MCF 10A (cell line): ENCODE results near the gene ANKRD11. TPM values are rescaled to one million over a fixed set of nuclear protein-coding genes. Genes with fewer than 3 reads are reported as not detected.

ENCODE experiments used
- BruUV-seq: library from RNA; stranded (reverse); fragments of 400-500 nt; replicated peaks from 2 replicates; lab custom pipeline; 2021; lab: Mats Ljungman, UMichigan
- CTCF ChIA-PET: fragments of 300-600 bp; sonication (Branson Sonifier 250); formaldehyde crosslinking; extraction: SDS; loops from one replicate; lab custom pipeline; 2021; ENCODE audit warnings: antibody characterized with exemption, inconsistent platforms; lab: Yijun Ruan, JAX
- POLR2A ChIA-PET: fragments of 300-600, 350-650 bp; sonication (Branson Sonifier 250); formaldehyde crosslinking; extraction: SDS; loops from one replicate; lab custom pipeline; 2020; ENCODE audit warnings: antibody characterized with exemption, inconsistent platforms; lab: Yijun Ruan, JAX
- DNase-seq: peaks from one replicate; pipeline ENCODE4 v3.0.0-alpha.2; 2018; ENCODE audit not compliant: unreplicated experiment
- H3K27ac Mint-ChIP-seq: one replicate; pipeline ENCODE4 v1.8.0; 2022; ENCODE audit warnings: mild to moderate bottlenecking, low read depth, mixed read lengths; ENCODE audit not compliant: unreplicated experiment
- H3K27me3 Mint-ChIP-seq: one replicate; pipeline ENCODE4 v1.8.0; 2022; ENCODE audit warnings: mixed read lengths; ENCODE audit not compliant: insufficient read depth, unreplicated experiment
- H3K36me3 Mint-ChIP-seq: one replicate; pipeline ENCODE4 v1.8.0; 2022; ENCODE audit warnings: mild to moderate bottlenecking, moderate library complexity, mixed read lengths; ENCODE audit not compliant: insufficient read depth, unreplicated experiment
- H3K4me1 Mint-ChIP-seq: one replicate; pipeline ENCODE4 v1.8.0; 2022; ENCODE audit warnings: mixed read lengths; ENCODE audit not compliant: insufficient read depth, unreplicated experiment
- H3K4me3 Mint-ChIP-seq: one replicate; pipeline ENCODE4 v1.8.0; 2022; ENCODE audit warnings: mild to moderate bottlenecking, moderate library complexity, mixed read lengths; ENCODE audit not compliant: unreplicated experiment
- H3K9me3 Mint-ChIP-seq: one replicate; pipeline ENCODE4 v1.8.0; 2022; ENCODE audit warnings: mixed read lengths; ENCODE audit not compliant: unreplicated experiment
- CTCF ChIP-seq: fragments of 200-600 bp; IDR thresholded peaks from one replicate; pipeline ENCODE4 v1.8.0; 2022; ENCODE audit warnings: antibody characterized with exemption, mild to moderate bottlenecking; ENCODE audit not compliant: unreplicated experiment
- intact Hi-C: fragments of 100-400 bp; cut with micrococcal nuclease; formaldehyde crosslinking; loops from 2 replicates; pipeline ENCODE4 v1.14.1; 2022
- total RNA-seq: library from RNA; stranded (reverse); gene quantifications from 2 replicates; pipeline ENCODE4 v1.2.3, GENCODE V29; 2022

The ANKRD11 gene
- total RNA-seq, 1 experiment from 2014 or later, result 237 TPM

- intact Hi-C loops, result no loop called here
- CTCF ChIA-PET, result no interaction called here
- H3K27me3 Mint-ChIP-seq, result no peaks in the 10 kb centered on the region
- no peak overlapping the region for H3K4me3 Mint-ChIP-seq
- H3K4me1 Mint-ChIP-seq, result peaks cover 33% of the 10 kb centered on the region
- no peak for TF ChIP-seq CTCF
- no peak for DNase-seq
- no TSS peak for BruUV-seq
- POLR2A ChIA-PET, result interaction anchor here (0.8 to 4.6 kb wide), 6 partner anchors 11 to 99 kb away, joined by 3 to 28 read pairs (median 5); partner anchors contain the start of gene SPG7
- H3K9me3 Mint-ChIP-seq, result no peaks in the 10 kb centered on the region
- no peak overlapping the region for H3K27ac Mint-ChIP-seq
- peaks cover 16% of the 10 kb centered on the region for H3K36me3 Mint-ChIP-seq
Observed at GRCh38 chr16:89409161-89409711, 81.1 kb downstream of the ANKRD11 start.

GRCh38 chr16:89408315-89408714 lies 82.0 kb downstream of the ANKRD11 start:
- peaks cover 12% of the 10 kb centered on the region for H3K36me3 Mint-ChIP-seq
- BruUV-seq, result no TSS peak
- ChIA-PET CTCF (no interaction called here), POLR2A (interaction anchor here (0.8 to 4.6 kb wide), 3 partner anchors 12 to 80 kb away, joined by 3 to 28 read pairs (median 3); no protein-coding TSS in a partner anchor)
- TF ChIP-seq CTCF, result no peak
- H3K4me1 Mint-ChIP-seq, result peaks cover 43% of the 10 kb centered on the region
- no peak for DNase-seq
- no peak overlapping the region for H3K27ac Mint-ChIP-seq
- intact Hi-C loops, result no loop called here
- H3K4me3 Mint-ChIP-seq, result no peak overlapping the region
- no peaks in the 10 kb centered on the region for H3K27me3 Mint-ChIP-seq
- H3K9me3 Mint-ChIP-seq, result no peaks in the 10 kb centered on the region

GRCh38 chr16:89407925-89408300 lies 82.4 kb downstream of the ANKRD11 start:
- Mint-ChIP-seq H3K27ac (no peak overlapping the region), H3K4me1 (peaks cover 45% of the 10 kb centered on the region), H3K27me3 (no peaks in the 10 kb centered on the region), H3K4me3 (no peak overlapping the region), H3K36me3 (peaks cover 12% of the 10 kb centered on the region), H3K9me3 (no peaks in the 10 kb centered on the region)
- no peak for TF ChIP-seq CTCF
- BruUV-seq, result no TSS peak
- ChIA-PET POLR2A (interaction anchor here (4.6 kb wide), 1 partner anchor 12 kb away, joined by 28 read pairs; no protein-coding TSS in a partner anchor), CTCF (no interaction called here)
- intact Hi-C loops, result no loop called here
- no peak for DNase-seq

- Mint-ChIP-seq H3K36me3 (peaks cover 12% of the 10 kb centered on the region), H3K9me3 (no peaks in the 10 kb centered on the region), H3K4me3 (no peak overlapping the region), H3K27ac (no peak overlapping the region), H3K27me3 (no peaks in the 10 kb centered on the region), H3K4me1 (peaks cover 45% of the 10 kb centered on the region)
- DNase-seq, result no peak
- CTCF ChIA-PET, result no interaction called here
- no TSS peak for BruUV-seq
- no peak for TF ChIP-seq CTCF
- POLR2A ChIA-PET, result interaction anchor here (4.6 kb wide), 1 partner anchor 12 kb away, joined by 28 read pairs; no protein-coding TSS in a partner anchor
- intact Hi-C loops, result no loop called here
Observed at GRCh38 chr16:89407282-89407924, 83.0 kb downstream of the ANKRD11 start.
